GM10266 (cell line): ENCODE data around the gene SUPT16H.

Experiments used
- DNase-seq: peaks from one replicate; pipeline ENCODE4 v3.0.0; 2012; ENCODE audit errors: extremely low spot score
- TF ChIP-seq, protein P1 (sequence below): IDR thresholded peaks from 2 replicates; pipeline ENCODE4 v1.5.1; 2012; ENCODE audit warnings: mild to moderate bottlenecking, low read depth; ENCODE audit not compliant: control insufficient read depth, insufficient read depth; ENCODE audit errors: missing control alignments

The SUPT16H gene

DNA sequence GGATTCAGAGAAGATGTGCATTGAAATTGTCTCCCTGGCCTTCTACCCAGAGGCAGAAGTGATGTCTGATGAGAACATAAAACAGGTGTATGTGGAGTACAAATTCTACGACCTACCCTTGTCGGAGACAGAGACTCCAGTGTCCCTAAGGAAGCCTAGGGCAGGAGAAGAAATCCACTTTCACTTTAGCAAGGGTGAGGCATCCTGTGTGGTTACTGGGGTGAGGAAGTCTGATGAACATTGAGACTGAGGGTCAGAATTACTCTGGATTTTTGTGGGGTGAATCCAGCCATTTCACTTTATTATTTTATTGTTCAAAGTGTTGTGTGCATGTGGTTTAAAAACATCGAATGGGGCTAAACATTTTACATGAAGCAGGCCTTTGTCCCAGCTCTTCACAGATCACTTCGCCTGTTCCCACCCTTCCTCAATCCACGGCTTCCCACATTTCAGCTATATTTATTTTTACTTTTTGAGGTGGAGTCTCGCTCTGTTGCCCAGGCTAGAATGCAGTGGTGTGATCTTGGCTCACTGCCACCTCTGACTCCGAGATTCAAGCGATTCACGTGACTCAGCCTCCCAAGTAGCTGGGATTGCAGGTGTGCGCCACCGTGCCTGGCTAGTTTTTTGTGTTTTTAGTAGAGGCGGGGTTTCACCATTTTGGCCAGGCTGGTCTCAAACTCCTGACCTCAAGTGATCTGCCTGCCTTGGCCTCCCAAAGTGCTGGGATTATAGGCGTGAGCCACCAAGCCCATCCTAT lies 40.6 kb downstream of the SUPT16H start:
- DNase-seq, result no peak
- TF ChIP-seq, protein P1, sequence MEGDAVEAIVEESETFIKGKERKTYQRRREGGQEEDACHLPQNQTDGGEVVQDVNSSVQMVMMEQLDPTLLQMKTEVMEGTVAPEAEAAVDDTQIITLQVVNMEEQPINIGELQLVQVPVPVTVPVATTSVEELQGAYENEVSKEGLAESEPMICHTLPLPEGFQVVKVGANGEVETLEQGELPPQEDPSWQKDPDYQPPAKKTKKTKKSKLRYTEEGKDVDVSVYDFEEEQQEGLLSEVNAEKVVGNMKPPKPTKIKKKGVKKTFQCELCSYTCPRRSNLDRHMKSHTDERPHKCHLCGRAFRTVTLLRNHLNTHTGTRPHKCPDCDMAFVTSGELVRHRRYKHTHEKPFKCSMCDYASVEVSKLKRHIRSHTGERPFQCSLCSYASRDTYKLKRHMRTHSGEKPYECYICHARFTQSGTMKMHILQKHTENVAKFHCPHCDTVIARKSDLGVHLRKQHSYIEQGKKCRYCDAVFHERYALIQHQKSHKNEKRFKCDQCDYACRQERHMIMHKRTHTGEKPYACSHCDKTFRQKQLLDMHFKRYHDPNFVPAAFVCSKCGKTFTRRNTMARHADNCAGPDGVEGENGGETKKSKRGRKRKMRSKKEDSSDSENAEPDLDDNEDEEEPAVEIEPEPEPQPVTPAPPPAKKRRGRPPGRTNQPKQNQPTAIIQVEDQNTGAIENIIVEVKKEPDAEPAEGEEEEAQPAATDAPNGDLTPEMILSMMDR, result no peak

DNA sequence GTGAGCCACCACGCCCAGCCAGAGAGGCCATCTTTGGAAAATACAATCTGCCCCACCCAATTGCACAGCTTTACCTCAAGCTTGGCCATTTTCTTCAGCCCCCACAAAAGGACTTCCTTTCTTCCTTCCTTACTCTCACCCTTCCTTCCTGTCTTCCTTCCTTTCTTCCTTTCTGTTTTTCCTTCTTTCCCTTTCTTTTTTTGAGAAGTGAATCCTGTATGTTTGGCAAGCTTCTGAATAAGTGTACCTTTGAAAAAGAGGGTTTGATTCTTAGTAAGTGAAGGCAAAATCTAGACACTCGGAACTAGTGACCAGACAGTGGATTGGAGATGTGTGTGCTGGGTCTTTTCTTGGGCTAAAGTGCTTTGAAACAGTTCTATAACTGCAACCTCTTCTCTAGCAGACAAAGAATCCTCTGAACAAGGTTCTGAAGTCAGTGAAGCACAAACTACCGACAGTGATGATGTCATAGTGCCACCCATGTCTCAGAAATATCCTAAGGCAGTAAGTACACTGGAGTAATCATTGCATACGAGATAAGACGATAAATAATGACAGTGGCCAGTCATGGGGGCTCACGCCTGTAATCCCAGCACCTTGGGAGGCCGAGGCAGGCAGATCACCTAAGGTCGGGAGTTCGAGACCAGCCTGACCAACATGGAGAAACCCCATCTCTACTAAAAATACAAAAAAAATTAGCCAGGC lies 49.5 kb downstream of the SUPT16H start:
- TF ChIP-seq, protein P1, result no peak

DNA sequence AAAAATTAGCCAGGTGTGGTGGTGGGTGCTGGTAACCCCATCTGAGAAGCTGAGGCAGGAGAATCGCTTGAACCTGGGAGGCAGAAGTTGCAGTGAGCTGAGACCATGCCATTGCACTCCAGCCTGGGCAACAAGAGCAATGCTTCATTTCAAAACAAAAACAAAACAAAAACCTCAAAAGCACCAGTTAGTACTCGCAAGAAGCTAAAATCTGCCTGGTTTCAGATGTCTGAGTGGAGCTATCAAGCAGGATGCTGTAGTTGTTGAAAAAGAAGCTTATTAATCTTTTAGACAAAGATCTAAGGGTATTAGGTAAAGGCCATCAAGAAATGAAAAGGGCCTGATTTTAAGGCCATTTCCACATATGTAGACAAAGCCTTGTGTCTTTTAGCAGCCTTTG lies 50.9 kb downstream of the SUPT16H start:
- TF ChIP-seq, protein P1, result no peak
- no peak for DNase-seq

More for the DNA sequence above, 49.5 kb downstream of the SUPT16H start:
- no peak for DNase-seq

DNA sequence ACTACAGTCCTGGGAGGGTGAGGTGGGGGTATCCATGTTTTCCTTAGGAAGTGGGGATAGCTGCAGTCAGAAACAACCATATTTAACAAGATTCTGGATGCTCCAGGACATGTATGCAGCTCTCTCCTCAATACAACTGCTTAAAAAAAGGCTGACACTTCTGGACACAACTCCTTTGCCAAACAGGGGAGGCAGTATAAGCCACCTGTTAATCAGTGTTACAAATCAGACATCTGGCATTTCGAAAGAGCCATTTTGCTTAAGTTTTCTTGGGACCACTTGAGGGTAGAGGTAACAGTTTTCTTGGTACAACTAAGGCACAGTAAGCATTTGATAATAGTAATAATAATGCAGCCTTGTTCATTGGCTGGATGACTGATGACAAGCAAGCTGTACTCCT lies 56.8 kb downstream of the SUPT16H start:
- TF ChIP-seq, protein P1, result peak; percentile 3
- no peak for DNase-seq

DNA sequence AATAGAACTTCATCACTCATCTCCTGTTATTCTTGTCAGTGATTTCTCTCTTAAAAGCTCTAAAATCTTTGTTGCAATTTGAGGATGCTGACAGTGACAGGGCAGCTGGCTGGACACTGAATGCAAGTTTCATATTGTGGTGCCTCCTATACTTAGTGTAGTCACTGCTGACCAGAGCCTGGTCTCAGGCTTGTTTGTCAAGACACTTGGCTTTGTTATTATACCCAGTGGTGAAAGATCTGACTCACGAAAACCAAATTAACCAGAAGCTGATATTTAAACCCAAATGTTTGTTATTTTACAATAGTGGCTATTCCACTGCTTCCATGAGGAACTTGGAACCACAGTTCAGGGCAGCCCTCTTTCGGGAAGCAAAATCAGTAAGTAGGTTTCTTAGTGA lies 61.1 kb downstream of the SUPT16H start:
- DNase-seq, result no peak
- TF ChIP-seq, protein P1, result no peak

DNA sequence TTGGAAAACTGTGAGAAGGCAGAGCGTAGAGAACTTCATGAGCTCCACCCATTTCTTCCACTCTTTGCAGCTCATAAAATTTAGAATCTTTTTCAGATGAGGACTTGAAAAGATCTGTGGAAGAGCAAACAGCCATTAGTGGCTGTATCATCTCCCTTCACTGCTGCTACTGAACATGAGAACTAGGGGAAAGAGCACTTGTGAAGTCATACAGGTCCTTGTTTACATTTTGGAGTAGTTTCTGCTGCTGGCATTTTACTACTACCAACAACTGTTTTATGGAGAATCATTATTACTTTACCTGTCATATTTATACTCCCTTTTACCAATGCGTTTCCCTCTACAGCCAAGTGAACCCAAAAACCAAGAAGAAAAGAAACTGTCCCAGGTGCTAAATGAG lies 62.9 kb downstream of the SUPT16H start:
- TF ChIP-seq, protein P1, result no peak
- DNase-seq, result no peak

DNA sequence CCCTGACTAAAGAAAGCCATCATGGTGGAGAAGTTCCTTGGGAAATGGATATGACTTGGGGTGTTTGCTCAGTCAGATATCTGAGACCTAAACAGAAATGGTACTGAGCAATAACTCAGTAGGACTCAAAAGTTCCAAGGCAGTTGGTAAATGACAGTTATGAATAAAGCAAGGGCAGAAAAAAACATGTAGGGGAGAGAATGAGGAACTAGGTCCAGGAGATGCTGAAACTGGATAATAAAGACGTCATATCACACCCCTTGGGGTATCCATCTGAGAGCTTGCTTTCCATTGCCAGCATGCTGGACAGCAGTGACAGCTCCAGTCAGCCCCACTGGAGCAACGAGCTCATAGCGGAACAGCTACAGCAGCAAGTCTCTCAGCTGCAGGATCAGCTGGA lies 66.4 kb downstream of the SUPT16H start:
- TF ChIP-seq, protein P1, result no peak
- peak; percentile 38 for DNase-seq
